K562 (cell line): ENCODE data around the gene PSME1. TPM values are rescaled to one million over a fixed set of nuclear protein-coding genes. Genes with fewer than 3 reads are reported as not detected.

Experiments used
- CHD2 ChIP-seq: IDR thresholded peaks from 2 replicates; pipeline ENCODE4 v1.6.1; 2011; ENCODE audit warnings: low read depth, low read length
- CHD7 ChIP-seq: fragments of 200-600 bp; sonication (generic); IDR thresholded peaks from one replicate; pipeline ENCODE4 v1.6.1; 2012; ENCODE audit warnings: mild to moderate bottlenecking, low read depth, low read length, inconsistent platforms
- HMGN3 ChIP-seq: IDR thresholded peaks from 2 replicates; pipeline ENCODE4 v1.6.1; 2011; ENCODE audit warnings: borderline replicate concordance, low read depth, mild to moderate bottlenecking, mixed read lengths, low read length; ENCODE audit not compliant: insufficient read length; ENCODE audit errors: extremely low read depth
- IRF1 ChIP-seq: sonication (generic); formaldehyde crosslinking; IDR thresholded peaks from 2 replicates; pipeline ENCODE4 v1.8.0; 2022; ENCODE audit warnings: missing genetic modification reagents, mild to moderate bottlenecking, borderline replicate concordance
- KDM1A ChIP-seq, 2 experiments: fragments of 450-650 bp; IDR thresholded peaks; 2 replicates each; pipeline ENCODE4 v1.6.1; 2016; ENCODE audit warnings: mild to moderate bottlenecking in 2 of 2
- L3MBTL2 ChIP-seq: fragments of 450-650 bp; IDR thresholded peaks from 2 replicates; pipeline ENCODE4 v1.6.1; 2016; ENCODE audit warnings: mild to moderate bottlenecking, moderate library complexity
- NCOA6 ChIP-seq: fragments of 450-650 bp; IDR thresholded peaks from 2 replicates; pipeline ENCODE4 v1.6.1; 2017; ENCODE audit warnings: mild to moderate bottlenecking
- RHOXF2B ChIP-seq: fragments of 250-450 bp; sonication (Bioruptor Pico); conservative IDR thresholded peaks from 2 replicates; pipeline ENCODE4 v1.5.1; 2021
- SMARCC2 ChIP-seq: fragments of 450-650 bp; IDR thresholded peaks from 2 replicates; pipeline ENCODE4 v1.6.1; 2017; ENCODE audit warnings: antibody characterized with exemption, moderate library complexity, mild to moderate bottlenecking, low read depth
- TSC22D4 ChIP-seq: fragments of 450-650 bp; IDR thresholded peaks from 2 replicates; pipeline ENCODE4 v1.6.1; 2016; ENCODE audit warnings: missing genetic modification characterization, missing biosample characterization, control low read depth
- ZNF24 ChIP-seq: fragments of 450-650 bp; IDR thresholded peaks from 2 replicates; pipeline ENCODE4 v1.6.1; 2016
- polyA plus RNA-seq, 8 experiments: library from polyadenylated mRNA; depleted of rRNA in 4 of 8; stranded (reverse) in 5 of 8; unstranded in 3 of 8; fragments of >200 nt; fragmentation: Nextera tagmentation in 2 of 8; fragmentation: Illumina TruSeq in 1 of 8; extraction: Ambion mirVana in 2 of 8; extraction: Trizol in 1 of 8; gene quantifications; 2 replicates each; pipeline versions ENCODE4 v1.2.1 to v1.2.3, GENCODE V29; 2011 to 2014; ENCODE audit warnings: inconsistent platforms in 1 of 8, missing spikeins in 1 of 8
- total RNA-seq, 7 experiments: library from RNA; depleted of rRNA in 6 of 7; stranded (reverse); fragments of >200 nt in 6 of 7; fragmentation: Illumina TruSeq in 2 of 7; extraction: Trizol in 2 of 7; gene quantifications; 2 replicates each; pipeline versions ENCODE4 v1.2.1 to v1.2.3, GENCODE V29; 2011 to 2021; ENCODE audit warnings: low replicate concordance in 1 of 7
- TF ChIP-seq, protein P1 (sequence below): fragments of 150-350 bp; IDR thresholded peaks from 2 replicates; pipeline ENCODE4 v1.6.1; 2014; ENCODE audit warnings: low read depth, mild to moderate bottlenecking, low read length, borderline replicate concordance

Gene PSME1
- total and polyA plus RNA-seq, 9 of the 15 experiments (the other 6 are each of a cell fraction or from before 2014, with no cell fraction given) = 20.3 to 180 (median 67.5) TPM

- no peak for TF ChIP-seq CHD7
- TF ChIP-seq KDM1A (IDR thresholded peaks at IDR 0.05) = peak; percentile 34 to 73; a peak in 2 of 4 replicates
- no peak for TF ChIP-seq HMGN3
- TF ChIP-seq RHOXF2B (CRISPR knock-in tag) = no peak
- peak; percentile 45; the same call in 1 of the 2 replicates for TF ChIP-seq CHD2
- no peak for TF ChIP-seq IRF1 (CRISPR knock-in tag)
- peak; percentile 35; the same call in 1 of the 2 replicates for TF ChIP-seq L3MBTL2
- no peak for TF ChIP-seq ZNF24
- TF ChIP-seq SMARCC2 = no peak
- TF ChIP-seq, protein P1, sequence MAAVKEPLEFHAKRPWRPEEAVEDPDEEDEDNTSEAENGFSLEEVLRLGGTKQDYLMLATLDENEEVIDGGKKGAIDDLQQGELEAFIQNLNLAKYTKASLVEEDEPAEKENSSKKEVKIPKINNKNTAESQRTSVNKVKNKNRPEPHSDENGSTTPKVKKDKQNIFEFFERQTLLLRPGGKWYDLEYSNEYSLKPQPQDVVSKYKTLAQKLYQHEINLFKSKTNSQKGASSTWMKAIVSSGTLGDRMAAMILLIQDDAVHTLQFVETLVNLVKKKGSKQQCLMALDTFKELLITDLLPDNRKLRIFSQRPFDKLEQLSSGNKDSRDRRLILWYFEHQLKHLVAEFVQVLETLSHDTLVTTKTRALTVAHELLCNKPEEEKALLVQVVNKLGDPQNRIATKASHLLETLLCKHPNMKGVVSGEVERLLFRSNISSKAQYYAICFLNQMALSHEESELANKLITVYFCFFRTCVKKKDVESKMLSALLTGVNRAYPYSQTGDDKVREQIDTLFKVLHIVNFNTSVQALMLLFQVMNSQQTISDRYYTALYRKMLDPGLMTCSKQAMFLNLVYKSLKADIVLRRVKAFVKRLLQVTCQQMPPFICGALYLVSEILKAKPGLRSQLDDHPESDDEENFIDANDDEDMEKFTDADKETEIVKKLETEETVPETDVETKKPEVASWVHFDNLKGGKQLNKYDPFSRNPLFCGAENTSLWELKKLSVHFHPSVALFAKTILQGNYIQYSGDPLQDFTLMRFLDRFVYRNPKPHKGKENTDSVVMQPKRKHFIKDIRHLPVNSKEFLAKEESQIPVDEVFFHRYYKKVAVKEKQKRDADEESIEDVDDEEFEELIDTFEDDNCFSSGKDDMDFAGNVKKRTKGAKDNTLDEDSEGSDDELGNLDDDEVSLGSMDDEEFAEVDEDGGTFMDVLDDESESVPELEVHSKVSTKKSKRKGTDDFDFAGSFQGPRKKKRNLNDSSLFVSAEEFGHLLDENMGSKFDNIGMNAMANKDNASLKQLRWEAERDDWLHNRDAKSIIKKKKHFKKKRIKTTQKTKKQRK = peak; percentile 54; the same call in 1 of the 2 replicates
- no peak for TF ChIP-seq NCOA6
- TF ChIP-seq TSC22D4 (tag) = no peak
Observed at GRCh38 chr14:24141097-24141880, 5.3 kb downstream of the PSME1 start, which contains the start of gene EMC9 (continued).
